Smooth muscle cell of the brain vasculature (primary cell): ENCODE results near the gene DTNB.
"Not testable (repeated sequence)": the region's sequence is repeated elsewhere in the genome, so short reads cannot be mapped to it uniquely, and the experiment has no call there.

Experiments
- DNase-seq: peaks from one replicate; pipeline ENCODE4 v3.0.0-alpha.2; 2012; ENCODE audit warnings: low read depth, low spot score

DTNB gene

GRCh38 chr2:25419678-25420242, 253.6 kb downstream of the DTNB start:
- no peak for DNase-seq

GRCh38 chr2:25418944-25419677, 254.3 kb downstream of the DTNB start:
- DNase-seq: no peak

GRCh38 chr2:25417715-25418369, 255.5 kb downstream of the DTNB start:
- DNase-seq: no peak

- no peak for DNase-seq
Measured at GRCh38 chr2:25416674-25417073, 256.7 kb downstream of the DTNB start.

GRCh38 chr2:25414781-25415180, 258.6 kb downstream of the DTNB start:
- DNase-seq: no peak

GRCh38 chr2:25413409-25413808, 260.0 kb downstream of the DTNB start:
- DNase-seq: not testable (repeated sequence)

- no peak for DNase-seq
Measured at GRCh38 chr2:25411753-25412152, 261.6 kb downstream of the DTNB start.

GRCh38 chr2:25411281-25411680, 262.1 kb downstream of the DTNB start:
- no peak for DNase-seq

- DNase-seq: no peak
Measured at GRCh38 chr2:25410370-25410769, 263.0 kb downstream of the DTNB start.

- no peak for DNase-seq
Measured at GRCh38 chr2:25409468-25409867, 263.9 kb downstream of the DTNB start.

- DNase-seq: no peak
Measured at GRCh38 chr2:25409044-25409443, 264.3 kb downstream of the DTNB start.

- DNase-seq: no peak
Measured at GRCh38 chr2:25405611-25406295, 267.6 kb downstream of the DTNB start.

GRCh38 chr2:25403120-25403760, 270.1 kb downstream of the DTNB start:
- DNase-seq: not testable (repeated sequence)

- DNase-seq: no peak
Measured at GRCh38 chr2:25402477-25402876, 270.9 kb downstream of the DTNB start.

- no peak for DNase-seq
Measured at GRCh38 chr2:25401307-25402026, 271.9 kb downstream of the DTNB start.

- DNase-seq: no peak
Measured at GRCh38 chr2:25400576-25401216, 272.7 kb downstream of the DTNB start.

- DNase-seq: no peak
Measured at GRCh38 chr2:25400169-25400568, 273.2 kb downstream of the DTNB start.

GRCh38 chr2:25398534-25398933, 274.8 kb downstream of the DTNB start:
- no peak for DNase-seq

GRCh38 chr2:25397777-25398176, 275.6 kb downstream of the DTNB start:
- no peak for DNase-seq

GRCh38 chr2:25389161-25389560, 284.2 kb downstream of the DTNB start:
- DNase-seq: no peak

- no peak for DNase-seq
Measured at GRCh38 chr2:25388491-25388890, 284.9 kb downstream of the DTNB start.
